ENCODE data around the gene FBXL4.

FBXL4 gene

GRCh38 chr6:98846021-98846380, 101.7 kb downstream of the FBXL4 start:
- TF ChIP-seq SIN3A (IDR thresholded peaks at IDR 0.05; ENCODE audit: borderline replicate concordance, insufficient read depth, low read length) (no peak), REST (IDR thresholded peaks at IDR 0.05; ENCODE audit: insufficient read depth in 1 of 2, low read depth in 2 of 2, low read length in 2 of 2) (no peak), TAF1 (IDR thresholded peaks at IDR 0.05; ENCODE audit: borderline replicate concordance, insufficient read depth, low read length) (no peak), FOXP2 (optimal IDR thresholded peaks at IDR 0.05; ENCODE audit: borderline replicate concordance, extremely low read depth, extremely low read length, insufficient read depth) (no peak), POLR2AphosphoS5 (IDR thresholded peaks at IDR 0.05; ENCODE audit: low read depth, low read length) (no peak)

GRCh38 chr6:98845211-98846020, 102.3 kb downstream of the FBXL4 start:
- TF ChIP-seq REST (IDR thresholded peaks at IDR 0.05; ENCODE audit: insufficient read depth in 1 of 2, low read depth in 2 of 2, low read length in 2 of 2) (no peak), TAF1 (IDR thresholded peaks at IDR 0.05; ENCODE audit: borderline replicate concordance, insufficient read depth, low read length) (no peak), FOXP2 (optimal IDR thresholded peaks at IDR 0.05; ENCODE audit: borderline replicate concordance, extremely low read depth, extremely low read length, insufficient read depth) (no peak), POLR2AphosphoS5 (IDR thresholded peaks at IDR 0.05; ENCODE audit: low read depth, low read length) (no peak), SIN3A (IDR thresholded peaks at IDR 0.05; ENCODE audit: borderline replicate concordance, insufficient read depth, low read length) (no peak)

GRCh38 chr6:98844244-98845210, 103.2 kb downstream of the FBXL4 start:
- TF ChIP-seq SIN3A (IDR thresholded peaks at IDR 0.05; ENCODE audit: borderline replicate concordance, insufficient read depth, low read length), result no peak

GRCh38 chr6:98843271-98844243, 104.2 kb downstream of the FBXL4 start:
- no peak for TF ChIP-seq POLR2AphosphoS5 (IDR thresholded peaks at IDR 0.05; ENCODE audit: low read depth, low read length)
- TF ChIP-seq TAF1 (IDR thresholded peaks at IDR 0.05; ENCODE audit: borderline replicate concordance, insufficient read depth, low read length), result no peak
- no peak for TF ChIP-seq REST (IDR thresholded peaks at IDR 0.05; ENCODE audit: insufficient read depth in 1 of 2, low read depth in 2 of 2, low read length in 2 of 2)
- TF ChIP-seq SIN3A (IDR thresholded peaks at IDR 0.05; ENCODE audit: borderline replicate concordance, insufficient read depth, low read length), result no peak
- TF ChIP-seq FOXP2 (optimal IDR thresholded peaks at IDR 0.05; ENCODE audit: borderline replicate concordance, extremely low read depth, extremely low read length, insufficient read depth), result no peak

Data from PFSK-1 (cell line).